CD4-positive, alpha-beta T cell treated with Interferon gamma for 1 hour (primary cell): Measurements from ENCODE around the gene POU2F3.

Experiments used
- DNase-seq: peaks from one replicate; pipeline ENCODE4 v3.0.0-alpha.2; 2020

The POU2F3 gene

DNA sequence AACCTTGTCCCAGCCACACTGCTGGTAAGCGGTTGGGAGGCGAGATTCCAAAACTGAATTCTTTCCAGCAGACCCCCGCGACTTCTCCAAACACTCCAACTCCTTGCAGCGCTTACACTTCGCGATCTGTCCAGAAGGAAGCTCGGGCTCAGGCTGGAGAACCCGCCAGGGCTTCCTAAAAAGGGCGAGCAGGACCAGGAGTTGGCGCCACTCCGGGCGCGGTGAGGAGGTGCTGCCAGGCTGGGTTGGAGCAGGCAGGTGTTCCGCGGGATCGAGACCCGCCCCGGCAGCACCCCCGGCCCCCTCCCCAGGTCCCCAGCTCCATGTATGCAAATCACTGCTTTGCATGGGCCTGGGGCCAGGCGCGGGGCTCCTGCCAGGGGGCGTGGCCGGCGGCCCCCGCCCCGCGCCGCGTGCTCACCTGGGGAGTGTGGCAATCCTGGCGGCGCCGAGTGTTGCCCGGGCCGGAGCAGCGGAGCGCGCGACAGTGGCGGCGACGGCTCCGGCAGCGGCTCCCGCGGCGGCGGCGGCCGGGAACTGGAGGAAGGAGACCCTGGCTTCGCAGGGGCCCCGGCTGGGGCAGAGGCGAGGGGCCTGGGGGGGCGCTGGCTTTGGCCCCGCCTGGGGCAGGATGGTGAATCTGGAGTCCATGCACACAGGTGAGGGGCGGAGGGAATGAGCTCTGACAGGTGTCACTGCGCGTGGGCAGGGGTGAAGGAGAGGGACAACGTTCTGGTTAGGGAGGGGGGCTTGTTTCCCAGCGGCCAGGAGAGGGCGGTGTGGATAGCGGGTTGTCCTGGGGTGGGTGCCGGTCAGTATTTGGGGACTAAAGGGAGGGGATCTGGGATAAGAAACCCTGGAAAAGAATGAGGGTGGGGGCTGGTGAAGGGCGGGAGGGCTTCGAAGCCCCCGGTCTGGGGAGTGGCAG, at the start of gene POU2F3:
TSS of gene POU2F3 (plus strand) at position 428 of the 928 bp plus-strand sequence. CDS start at position 632, 204 bp downstream.
- no peak for DNase-seq

DNA sequence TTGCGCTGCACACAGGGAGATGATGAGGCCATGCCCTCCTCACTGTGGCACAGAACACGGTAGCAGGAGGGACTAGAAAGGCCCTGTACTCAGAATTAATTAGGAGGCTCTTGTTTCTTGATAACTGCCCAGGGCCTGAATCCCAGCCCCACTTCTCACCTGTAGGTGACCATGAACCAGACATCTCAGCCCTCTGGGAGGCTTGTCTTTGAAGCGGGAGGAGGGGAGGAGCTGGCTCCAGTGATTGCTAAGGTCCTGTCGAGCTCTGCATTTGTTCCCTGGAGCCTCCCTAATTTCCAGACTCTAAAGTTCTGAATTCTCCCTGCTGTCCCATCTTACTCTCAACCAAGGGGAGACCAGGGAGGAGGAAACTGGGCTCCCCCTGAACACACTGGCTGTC, 48.9 kb upstream of the POU2F3 start:
- DNase-seq: no peak

DNA sequence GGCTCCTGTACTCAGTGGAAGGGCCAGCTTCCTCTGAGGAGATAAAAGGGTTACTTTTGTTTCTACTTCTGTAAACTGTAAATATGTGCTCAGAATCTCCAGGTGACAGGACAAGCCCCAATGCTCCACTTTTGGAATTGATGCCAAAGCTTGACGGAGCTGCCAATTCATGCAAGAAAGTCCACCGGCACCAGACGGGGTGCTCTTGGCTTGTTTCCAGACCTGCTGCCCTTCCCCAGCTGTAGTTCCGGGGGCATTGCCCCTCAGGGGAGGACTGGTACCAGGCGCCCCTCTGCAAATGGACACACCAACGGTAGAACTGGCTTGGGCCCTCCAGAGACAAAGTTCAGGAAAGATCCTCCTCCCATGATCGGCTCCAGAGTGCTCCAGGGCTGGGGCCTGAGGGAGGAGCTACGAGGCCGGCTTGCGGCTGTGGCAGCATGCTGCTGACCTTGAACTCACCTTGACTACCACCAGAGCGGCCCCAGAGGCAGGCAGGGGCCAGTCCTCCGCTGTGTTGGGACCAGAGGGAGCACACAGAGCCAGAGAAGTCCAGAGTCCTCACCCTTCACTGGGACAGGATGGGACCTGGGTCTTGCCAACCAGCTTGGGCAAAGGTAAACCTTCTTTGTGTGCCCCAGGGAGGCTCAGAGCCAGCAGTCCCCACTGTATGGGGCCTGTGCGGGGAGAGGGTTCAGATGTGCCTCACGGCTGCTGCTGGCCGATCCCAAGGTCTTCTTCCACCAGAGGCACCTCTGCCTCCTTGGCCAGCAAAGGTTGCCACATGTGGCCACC, 46.9 kb upstream of the POU2F3 start:
- no peak for DNase-seq

DNA sequence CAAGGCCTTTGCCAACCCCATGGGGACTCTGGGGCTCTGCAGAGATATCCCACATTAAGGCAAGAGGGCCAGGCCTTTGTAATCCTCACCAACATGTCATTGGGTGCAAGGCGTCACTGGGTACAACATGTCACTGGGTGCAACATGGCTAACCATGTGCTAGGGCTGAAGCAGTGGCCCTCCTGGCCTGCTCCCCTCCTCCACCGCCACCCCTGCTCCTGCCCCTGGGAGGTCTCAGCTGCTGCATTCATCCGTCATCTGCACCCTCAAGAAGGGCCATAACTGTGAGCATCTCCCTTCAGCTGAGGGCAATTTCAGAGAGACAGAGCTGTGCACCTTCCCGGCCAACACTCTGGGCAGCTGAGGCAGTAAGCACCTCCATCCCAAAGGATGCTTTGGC, 45.8 kb upstream of the POU2F3 start:
- no peak for DNase-seq

DNA sequence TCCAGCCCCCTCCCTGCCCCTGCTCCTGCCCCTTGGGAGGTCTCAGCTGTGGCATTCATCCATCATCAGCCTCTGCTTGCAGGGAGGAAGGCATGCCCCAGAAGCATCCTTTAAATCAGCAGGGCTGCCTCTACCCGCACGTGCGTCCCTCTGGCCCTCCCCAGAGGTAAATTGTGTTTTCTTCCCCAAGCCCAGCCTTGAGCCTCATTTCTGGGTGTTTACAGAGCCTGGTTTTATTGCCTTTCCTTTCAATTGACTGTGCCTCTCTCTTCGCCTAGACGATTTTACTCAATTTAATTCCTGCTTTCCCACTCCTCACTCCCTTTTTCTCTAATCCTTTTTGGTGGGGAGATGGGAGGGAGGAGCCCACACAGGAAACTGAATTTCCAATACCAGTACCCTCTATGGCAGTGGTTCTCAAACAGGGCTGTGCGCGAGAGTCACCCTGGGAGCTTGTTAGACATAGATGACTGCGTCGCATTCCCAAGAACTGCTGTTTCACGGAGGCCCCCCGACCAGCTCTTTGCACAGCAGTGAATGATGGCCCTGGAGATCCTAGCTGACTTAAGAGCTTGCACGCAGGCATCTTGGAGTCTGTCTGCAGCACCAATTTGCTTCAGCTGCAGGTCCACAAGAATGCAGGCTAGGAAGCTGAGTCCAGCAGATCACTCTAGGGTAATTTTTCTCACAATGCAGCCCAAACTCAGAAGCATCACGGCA, 44.2 kb upstream of the POU2F3 start:
- DNase-seq: no peak

DNA sequence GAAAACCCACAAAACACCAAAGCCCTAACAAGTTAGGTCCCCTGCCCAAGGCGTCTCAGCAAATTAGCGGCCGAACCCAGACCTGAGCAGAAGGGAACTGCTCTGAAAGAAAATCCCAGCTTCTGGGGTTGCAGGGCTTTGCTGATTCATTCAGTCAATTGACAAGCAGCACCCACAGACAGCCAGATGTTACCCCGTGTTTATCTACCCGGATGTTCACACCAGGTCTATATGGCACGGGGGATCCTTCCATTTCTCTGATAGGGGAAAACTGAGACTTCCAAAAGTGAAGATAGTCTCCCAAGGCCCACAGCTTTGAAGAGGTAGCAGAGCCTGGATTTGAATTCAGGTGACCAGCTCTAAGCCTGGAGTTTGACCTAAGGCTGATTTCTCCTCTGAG, 43.1 kb upstream of the POU2F3 start:
- no peak for DNase-seq

DNA sequence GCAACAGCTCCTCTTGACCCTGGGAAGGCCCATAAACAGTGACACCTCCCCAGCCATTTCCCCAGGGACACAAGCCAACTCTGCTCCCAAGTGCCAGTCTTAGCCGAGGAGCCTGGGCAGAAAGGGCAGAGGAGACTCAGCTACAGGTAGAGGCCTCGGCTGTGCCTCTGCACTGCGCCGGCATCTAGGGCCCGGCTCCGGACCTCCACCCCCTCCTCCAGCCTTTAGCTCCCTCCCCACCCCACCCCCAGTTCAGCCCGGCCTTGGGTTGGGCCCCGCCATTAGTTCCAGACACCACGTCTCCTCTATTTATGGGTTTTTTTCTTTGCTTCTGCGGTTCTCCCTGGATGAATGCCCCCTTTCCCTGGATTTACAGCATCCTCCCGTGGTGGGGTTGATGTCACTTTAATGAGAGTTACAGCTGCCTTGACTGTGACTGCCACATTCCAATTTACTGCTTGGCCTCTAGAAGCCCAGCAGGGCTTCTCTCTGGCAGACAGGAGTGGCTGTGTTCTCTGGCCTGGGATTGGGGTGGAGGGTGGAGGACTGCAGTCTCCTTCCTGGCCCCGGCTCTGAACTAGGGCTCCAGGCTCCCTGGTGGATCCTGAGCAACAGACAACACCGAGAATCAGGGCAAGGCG, 42.6 kb upstream of the POU2F3 start:
- DNase-seq: no peak

DNA sequence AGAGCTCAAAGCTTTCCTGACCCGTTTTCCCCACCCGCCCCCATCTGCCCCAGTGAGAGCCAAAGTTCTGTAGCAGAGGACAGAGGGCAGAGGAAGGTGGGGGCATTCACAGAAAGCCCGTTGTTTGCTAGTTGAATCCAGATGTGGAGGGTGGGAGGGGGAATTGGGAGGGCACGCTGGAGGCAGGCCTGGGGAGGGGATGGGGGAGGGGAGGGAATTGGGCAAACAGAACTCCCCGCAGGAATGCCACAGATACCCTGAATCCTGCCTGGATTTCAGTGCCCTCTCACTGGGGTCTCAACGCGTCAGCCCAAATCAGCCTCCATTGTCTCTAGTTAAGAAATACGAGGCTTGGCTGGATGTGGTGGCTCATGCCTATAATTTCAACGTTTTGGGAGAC, 42.0 kb upstream of the POU2F3 start:
- DNase-seq: no peak

DNA sequence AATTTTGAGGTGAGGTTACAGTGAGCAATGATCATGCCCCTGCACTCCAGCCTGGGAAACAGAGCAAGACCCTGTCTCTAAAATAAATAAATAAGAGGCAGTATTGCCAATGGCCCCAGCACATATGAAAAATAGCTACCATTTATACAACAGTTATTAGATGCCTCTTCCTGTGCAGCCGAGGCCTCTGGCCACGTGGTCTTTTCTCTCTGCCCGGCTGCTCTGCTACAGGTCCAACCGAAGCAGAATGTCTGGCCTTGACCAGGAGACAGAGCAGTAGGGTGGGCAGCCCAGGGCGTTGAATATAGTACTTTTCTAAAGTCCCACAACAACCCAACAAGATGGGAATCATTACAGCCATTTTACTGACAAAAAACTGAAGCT, 41.5 kb upstream of the POU2F3 start:
- DNase-seq: no peak

DNA sequence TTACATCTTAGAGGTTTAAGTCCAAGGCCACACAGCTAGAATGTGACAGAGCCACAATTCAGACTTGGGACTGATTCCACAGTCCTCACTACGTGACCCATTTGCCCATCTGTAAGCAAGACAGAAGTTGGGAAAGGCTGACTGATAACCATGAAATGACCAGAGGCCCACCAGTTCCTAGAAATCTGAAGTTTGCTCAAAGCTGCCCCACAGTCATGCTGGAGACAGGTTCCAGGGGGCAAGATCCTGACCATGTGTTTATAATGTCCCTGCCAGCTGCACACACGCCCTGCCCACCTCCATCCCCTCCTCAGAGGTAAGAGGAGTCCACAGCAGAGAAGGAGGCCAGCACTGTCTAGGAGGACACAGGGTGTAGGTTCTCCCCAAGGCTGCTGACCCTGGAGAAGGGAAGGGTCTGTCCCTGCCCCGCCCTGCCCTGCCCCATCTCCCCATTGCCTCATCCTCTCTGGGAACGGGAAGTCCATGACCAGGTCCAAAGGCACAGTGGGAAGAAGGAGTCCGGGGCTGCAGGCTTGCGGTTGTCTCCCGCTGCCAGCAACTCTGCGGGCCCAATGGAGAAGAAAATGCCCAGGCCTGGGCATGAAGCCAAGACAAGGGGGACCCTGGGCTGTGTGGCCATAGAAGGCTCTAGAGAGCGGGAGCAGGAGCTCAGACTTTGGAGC, 41.0 kb upstream of the POU2F3 start:
- no peak for DNase-seq

DNA sequence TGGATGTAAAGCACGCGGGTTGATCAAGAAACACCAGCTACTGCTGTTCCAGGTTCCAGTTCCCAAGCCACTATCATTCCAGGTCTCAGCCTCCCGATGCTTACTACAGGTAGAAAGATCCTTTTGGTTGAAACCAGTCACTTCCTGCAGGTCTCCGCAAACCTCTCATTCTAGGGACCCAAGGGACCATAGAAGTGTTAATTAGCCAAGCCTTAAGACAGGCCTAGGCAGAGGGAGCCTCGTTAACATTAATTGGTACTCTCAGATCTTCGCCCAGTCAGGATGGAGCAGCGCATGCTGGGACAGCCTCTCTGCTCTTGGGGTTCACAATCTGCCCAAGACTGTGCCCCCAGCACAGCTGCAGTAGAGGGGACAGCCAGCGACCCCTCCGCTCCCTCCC, 40.3 kb upstream of the POU2F3 start:
- no peak for DNase-seq

DNA sequence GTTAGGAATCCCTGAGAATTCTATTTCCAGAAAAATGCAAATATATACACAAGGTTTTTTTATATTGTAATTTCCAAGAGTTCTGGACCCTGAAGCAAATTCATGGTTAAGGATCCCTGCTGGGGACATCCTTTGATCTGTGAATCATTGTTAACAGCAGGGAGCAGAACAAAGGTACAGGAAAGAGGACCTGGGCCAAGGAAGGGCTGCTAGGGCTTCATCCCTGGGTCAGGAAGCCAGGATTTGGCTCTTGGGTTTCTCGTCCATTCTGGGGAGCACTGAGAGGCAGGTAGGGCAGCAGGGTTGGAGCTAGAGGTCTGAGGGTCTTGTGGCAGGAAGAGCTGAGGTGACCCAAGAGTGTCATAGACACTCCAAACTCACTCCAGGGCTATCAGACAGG, 39.3 kb upstream of the POU2F3 start:
- DNase-seq: no peak

DNA sequence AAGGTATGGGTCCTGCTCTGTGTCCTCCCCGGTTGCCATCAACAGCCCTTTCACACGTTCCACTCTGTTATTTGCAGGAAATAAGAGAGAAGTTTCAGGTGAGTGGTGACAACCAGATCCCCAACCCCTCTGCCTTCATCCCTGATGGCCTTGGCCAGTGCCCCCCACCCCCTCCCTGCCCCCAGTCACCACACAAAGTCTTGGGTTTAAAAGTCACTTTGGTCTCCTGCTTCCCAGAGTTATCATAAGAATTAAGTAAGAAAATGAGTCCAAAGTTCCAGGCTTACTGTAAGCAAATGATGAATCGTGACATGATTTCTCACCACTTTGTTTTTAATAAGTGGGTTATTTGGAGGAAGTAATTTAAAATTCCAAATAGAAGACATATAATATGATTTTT, 38.3 kb upstream of the POU2F3 start:
- no peak for DNase-seq

DNA sequence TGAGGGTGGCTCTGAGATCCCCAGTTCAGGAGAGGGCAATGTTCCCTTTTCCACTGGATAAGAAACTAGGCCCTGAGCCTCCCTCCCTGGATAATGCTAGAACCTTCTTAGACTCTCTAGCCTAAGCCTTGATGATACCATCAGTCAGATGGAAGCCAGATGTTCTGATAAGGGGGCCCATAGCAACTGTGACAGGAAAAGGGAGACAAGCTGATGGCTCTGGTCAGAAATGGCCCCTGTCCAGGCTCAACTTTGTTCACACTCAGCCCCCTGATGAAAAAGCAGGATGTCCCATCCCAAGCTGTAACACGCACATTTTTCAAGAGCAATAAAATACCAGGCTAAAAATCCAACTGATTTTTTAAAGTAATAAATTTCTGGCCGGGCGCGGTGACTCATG, 36.3 kb upstream of the POU2F3 start:
- DNase-seq: no peak

DNA sequence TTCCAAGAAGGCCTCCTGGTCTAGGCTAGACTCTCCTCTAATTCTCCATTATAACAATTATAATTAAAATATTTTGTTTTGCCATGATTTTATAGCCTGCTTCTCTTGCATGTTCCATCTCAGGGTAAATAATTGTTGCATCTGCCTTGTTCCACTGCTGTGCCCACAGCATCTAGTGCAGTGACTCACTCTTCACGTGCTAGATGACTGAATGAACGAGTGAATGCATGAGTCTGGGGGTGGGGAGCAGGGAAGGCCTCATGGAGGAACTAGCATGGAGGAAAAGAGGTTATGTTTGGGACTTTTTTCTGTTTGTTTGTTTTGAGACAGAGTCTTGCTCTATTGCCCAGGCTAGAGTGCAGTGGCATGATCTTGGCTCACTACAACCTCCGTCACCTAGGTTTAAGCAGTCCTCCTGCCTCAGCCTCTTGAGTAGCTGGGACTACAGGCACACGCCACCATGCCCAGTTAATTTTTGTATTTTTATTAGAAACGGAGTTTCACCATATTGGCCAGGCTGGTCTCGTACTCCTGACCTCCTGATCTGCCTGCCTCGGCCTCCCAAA, 34.3 kb upstream of the POU2F3 start:
- DNase-seq: peak; percentile 21

DNA sequence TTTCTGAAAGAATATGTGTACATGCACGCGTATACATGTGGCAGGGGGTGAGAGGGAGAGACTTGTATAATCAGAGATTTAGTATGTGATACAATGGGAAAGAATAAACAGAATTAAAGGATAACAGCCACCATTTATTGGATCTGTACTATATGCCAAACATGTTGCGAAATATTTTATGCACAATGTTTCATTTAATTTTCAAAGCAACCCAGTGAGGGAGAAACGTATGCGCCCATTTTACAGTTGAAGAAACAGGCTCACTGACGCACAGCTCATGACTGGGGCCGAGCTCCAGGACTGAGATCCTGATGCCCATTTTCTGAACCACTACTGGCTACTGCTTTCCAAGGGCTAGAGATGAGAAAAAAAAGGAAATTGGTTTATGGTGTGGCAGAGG, 32.4 kb upstream of the POU2F3 start:
- DNase-seq: no peak

DNA sequence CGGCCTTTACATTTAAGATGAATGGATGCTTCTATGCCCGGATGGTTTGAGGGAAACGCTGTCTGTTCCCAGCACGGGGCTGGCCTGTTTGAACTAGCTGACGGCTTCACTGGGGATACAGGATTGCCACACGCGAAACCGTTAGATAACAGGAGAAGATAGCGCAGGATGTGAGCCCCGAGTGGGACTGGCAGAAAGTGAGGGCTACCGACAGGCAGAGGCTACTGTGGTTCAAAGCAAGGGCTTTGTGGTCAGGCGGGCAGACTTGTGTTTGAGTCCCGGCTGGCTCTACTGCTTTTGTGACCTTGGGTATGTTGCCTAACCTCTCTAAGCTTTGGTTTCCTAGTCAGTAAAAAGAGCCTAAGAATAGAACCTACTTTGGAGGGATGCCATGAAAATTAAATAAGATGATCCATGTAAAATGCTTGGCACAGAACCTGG, 31.9 kb upstream of the POU2F3 start:
- DNase-seq: no peak

DNA sequence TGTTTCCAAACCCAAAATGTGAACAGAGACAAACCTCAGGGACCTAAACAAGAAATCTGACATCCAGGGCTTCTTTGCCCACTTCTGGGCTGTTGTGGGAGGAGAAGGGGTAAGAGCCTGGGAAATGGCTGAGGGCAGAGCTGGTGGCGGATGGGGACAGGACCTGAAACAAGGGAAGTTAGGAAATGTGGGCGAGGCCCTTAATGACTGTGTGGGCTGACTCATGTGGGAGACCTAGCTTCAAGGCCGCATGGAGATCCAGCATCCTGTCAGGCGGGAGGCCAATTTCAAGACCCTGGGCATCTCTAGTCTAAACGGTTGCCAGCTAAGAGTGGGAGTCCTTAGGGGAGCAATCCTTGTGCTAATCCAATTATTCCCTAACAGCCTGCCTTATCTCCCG, 31.2 kb upstream of the POU2F3 start:
- DNase-seq: peak; percentile 62

DNA sequence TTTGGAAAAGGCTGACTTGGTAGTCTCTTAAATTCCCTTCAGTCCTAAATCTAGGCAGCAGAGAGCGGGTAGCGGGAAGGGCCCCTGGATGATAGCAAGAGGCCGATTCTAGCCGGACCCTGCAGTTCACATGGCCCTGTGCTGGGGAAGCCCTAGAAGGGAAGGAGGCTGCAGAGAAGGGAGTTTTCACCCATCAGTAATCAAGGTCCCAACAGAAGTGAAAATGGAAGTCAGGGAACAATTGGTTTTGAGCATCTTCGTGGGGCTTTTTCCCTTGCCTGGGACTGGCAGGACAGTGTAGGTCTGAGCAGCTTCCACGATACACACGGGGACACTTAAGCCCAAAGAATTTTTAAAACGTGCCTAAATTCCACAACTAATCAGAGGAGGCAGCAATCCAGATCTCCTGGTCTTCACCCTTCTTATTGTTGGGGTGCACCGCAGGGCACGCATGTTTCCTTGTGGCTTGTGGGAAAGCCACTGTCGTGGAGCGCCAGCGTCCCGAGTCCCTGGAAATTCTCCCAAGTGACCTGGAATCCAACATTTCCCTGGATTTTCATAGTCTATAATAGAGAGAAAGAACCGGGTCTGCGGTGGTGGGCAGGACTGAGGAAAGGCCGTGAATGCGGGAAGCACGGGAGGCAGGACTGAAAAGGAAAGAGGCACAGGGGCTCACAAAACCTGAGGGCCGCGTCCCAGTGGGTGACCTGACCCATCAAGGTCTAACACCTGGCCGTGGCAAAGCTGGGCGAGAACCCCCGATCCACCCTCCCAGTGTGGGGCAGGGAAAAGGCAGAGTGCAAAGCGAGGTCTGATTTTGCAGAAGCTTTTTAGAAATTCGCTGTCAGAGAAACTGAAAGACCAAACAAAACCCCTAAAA, 30.0 kb upstream of the POU2F3 start:
- no peak for DNase-seq

DNA sequence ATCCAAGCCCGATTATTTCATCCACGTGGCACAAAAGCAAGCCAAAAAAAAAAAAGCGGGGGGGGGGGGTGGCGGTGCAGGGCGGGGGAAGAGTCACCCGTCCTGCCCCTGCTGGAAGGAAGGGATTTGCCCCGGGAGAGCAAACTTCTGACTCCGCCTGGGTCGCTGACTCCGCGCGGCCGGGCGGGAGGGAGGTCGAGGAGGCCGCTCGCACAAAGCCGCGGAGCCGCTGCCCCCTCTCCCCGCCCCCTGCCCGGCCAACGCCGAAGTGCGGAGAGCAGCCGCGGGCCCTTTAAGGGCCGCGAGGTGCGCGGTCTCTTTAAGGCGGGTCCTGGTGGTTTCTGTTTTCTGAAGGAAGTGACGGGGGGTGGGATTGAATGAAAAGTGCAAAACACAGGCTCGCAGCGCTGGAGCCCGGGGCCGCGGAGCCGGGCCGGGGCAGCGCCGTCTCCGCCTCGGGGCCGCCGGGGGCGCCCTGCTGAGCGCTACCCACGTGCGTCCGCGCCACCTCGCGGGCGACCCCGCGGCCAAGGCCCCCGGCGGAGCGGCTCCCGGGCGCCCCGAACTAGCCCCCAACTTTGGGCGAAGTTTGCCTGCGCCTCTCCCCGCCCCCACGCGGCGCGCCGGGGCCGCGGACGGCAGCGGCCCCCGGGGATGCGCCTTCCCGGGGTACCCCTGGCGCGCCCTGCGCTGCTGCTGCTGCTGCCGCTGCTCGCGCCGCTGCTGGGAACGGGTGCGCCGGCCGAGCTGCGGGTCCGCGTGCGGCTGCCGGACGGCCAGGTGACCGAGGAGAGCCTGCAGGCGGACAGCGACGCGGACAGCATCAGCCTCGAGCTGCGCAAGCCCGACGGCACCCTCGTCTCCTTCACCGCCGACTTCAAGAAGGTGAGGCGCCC, 29.1 kb upstream of the POU2F3 start, which contains the start of gene OAF:
TSS of gene OAF (plus strand) at position 407 of the 896 bp plus-strand sequence. CDS start at position 655, 248 bp downstream.
- peak; percentile 52 for DNase-seq
